Skeletal muscle tissue (tissue), 4 donors: Measurements from ENCODE around the gene CXCL10. TPM values are rescaled to one million over a fixed set of nuclear protein-coding genes. Genes with fewer than 3 reads are reported as not detected.
"Not testable (repeated sequence)": the region's sequence is repeated elsewhere in the genome, so short reads cannot be mapped to it uniquely, and the experiment has no call there.

ENCODE experiments used
- H3K27ac ChIP-seq: one replicate; pipeline ENCODE4 v1.7.0; 2013; ENCODE audit warnings: mild to moderate bottlenecking, low read depth, low read length, inconsistent platforms
- H3K27me3 ChIP-seq, 3 donors: one replicate each; pipeline ENCODE4 v1.7.0; 2013; ENCODE audit warnings: low read length in 3 of 3; ENCODE audit not compliant: control insufficient read depth in 3 of 3, insufficient read depth in 3 of 3
- H3K36me3 ChIP-seq, 3 donors: one replicate each; pipeline ENCODE4 v1.7.0; 2013; ENCODE audit warnings: low read length in 3 of 3; ENCODE audit not compliant: control insufficient read depth in 3 of 3, insufficient read depth in 3 of 3
- H3K4me1 ChIP-seq, 3 donors: one replicate each; pipeline ENCODE4 v1.7.0; 2013; ENCODE audit warnings: low read length in 3 of 3, mild to moderate bottlenecking in 3 of 3; ENCODE audit not compliant: control insufficient read depth in 3 of 3, insufficient read depth in 3 of 3
- H3K4me3 ChIP-seq, 3 donors: one replicate each; pipeline ENCODE4 v1.7.0; 2013; ENCODE audit warnings: low read length in 3 of 3
- H3K9ac ChIP-seq, 3 donors: one replicate each; pipeline ENCODE4 v1.7.0; 2013; ENCODE audit warnings: low read length in 3 of 3, mild to moderate bottlenecking in 3 of 3, moderate library complexity in 2 of 3, low read depth in 1 of 3
- H3K9me3 ChIP-seq, 3 donors: one replicate each; pipeline ENCODE4 v1.7.0; 2013; ENCODE audit warnings: low read length in 3 of 3; ENCODE audit not compliant: control insufficient read depth in 3 of 3
- total RNA-seq: library from RNA; depleted of rRNA; stranded (reverse); fragments of >200 nt; gene quantifications from one replicate; pipeline ENCODE4 v1.2.3, GENCODE V29; 2014
- donor health status: Osteomylitis.

The CXCL10 gene
- total RNA-seq, 1 donor from 2014 or later, result 4.7 TPM

DNA sequence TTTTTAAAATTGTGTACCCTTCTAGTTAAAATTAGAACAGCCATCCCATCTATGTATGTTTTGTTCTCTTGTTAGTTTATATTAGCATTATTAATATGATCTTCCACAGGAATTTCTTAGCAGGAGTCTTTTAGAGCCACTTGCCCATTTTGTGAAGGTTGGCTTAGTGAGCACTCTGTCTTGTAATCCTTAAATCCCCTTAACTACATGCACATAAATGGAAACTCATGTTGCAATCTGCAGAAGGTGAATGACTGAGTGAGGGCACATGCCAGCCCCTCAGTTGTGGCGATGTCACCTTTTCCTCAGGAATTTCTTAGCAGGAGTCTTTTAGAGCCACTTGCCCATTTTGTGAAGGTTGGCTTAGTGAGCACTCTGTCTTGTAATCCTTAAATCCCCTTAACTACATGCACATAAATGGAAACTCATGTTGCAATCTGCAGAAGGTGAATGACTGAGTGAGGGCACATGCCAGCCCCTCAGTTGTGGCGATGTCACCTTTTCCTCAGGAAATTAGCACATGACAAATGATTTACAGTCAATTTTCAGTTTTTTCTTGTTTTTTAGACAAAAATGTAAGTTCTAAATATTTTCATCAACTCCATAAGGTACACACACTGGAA lies 24.7 kb downstream of the CXCL10 start:
- not testable (repeated sequence) for H3K4me1 ChIP-seq, H3K27ac ChIP-seq, H3K27me3 ChIP-seq, H3K4me3 ChIP-seq, H3K36me3 ChIP-seq, H3K9ac ChIP-seq, H3K9me3 ChIP-seq

DNA sequence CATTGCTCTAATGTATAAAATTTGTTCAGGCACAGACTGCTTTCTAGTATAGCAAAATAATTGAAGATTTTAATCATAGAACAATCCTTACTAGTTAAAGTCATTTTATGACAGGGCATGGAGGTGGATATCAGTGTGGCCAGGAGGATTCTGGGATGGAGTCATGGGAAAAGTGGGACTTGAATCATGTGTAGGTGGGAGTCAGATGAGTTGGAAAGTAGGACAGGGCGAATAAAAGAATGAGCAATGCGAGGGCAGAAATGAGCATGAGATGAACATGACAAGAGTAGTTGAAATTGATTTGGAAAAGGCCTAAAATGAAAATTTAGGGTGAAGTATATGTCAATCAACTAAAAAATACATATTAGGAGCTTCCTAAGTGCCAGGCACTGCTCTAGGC lies 25.4 kb downstream of the CXCL10 start:
- Histone ChIP-seq H3K4me1 (no peaks in the 10 kb centered on the region), H3K4me3 (no peak overlapping the region), H3K9ac (no peak overlapping the region), H3K36me3 (no peaks in the 10 kb centered on the region), H3K9me3 (no peaks in the 10 kb centered on the region), H3K27me3 (no peaks in the 10 kb centered on the region), H3K27ac (no peak overlapping the region)

DNA sequence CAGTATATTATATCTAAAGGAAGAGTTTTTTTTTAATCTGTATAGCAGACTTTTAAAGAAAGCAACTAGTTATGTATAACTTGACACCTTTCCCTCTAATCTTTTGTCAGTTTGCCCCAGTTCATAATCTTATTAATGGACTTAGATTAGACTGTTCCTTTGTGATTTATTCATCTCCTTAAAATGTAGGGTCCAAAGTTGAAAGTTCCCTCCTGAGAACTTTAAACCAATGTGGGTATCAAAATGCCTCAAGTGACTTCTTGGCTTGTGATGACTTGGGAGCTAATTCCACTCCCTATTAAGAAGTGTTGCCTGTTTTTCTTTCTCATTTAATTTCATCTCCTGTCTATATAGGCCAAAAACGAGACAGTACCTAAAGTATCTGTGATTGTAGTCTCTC lies 26.2 kb downstream of the CXCL10 start:
- H3K9ac ChIP-seq, result no peak overlapping the region
- no peaks in the 10 kb centered on the region for H3K27me3 ChIP-seq
- H3K4me1 ChIP-seq, result no peaks in the 10 kb centered on the region
- H3K36me3 ChIP-seq, result no peaks in the 10 kb centered on the region
- H3K9me3 ChIP-seq, result no peaks in the 10 kb centered on the region
- H3K27ac ChIP-seq, result no peak overlapping the region
- no peak overlapping the region for H3K4me3 ChIP-seq

DNA sequence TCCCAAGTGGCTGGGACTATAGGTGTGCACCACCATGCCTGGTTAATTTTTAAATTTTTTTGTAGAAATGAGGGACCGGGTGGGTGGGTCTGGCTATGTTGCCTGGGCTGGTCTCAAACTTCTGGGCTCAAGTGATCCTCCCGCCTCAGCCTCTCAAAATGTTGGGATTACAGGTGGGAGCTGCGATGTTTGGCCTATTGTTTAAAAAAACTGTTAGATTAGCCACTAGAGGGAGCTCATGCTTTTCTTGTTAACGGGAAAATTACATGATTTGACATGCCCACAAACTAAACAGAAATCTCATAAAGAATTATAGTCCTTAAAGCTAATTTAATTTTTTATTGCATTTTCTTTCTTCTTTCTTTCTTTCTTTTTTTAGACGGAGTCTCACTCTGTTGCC lies 27.6 kb downstream of the CXCL10 start:
- no peaks in the 10 kb centered on the region for H3K27me3 ChIP-seq
- peaks cover 0 to 3% (median 0%) of the 10 kb centered on the region in 3 donors for H3K4me1 ChIP-seq
- no peak overlapping the region for H3K27ac ChIP-seq
- no peak overlapping the region for H3K9ac ChIP-seq
- H3K9me3 ChIP-seq, result no peaks in the 10 kb centered on the region
- no peaks in the 10 kb centered on the region for H3K36me3 ChIP-seq
- H3K4me3 ChIP-seq, result no peak overlapping the region

DNA sequence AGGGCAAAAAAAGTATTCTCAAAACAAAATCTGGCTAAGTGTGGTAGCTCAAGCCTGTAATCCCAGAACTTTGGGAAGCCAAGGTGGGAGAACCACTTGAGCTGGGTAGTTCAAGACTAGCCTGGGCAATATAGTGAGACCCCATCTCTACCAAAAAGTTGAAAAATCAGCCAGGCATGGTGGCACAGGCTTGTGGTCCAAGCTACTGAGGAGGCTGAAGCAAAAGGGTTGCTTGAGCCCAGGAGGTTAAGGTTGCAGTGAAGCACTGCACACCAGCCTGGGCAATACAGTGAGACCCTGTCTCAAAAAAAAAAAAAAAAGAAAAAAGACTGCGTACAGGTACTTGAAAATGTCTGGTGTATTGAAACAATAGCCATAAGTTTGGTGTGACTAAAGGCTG lies 30.8 kb downstream of the CXCL10 start:
- Histone ChIP-seq H3K4me3 (no peak overlapping the region), H3K27me3 (no peaks in the 10 kb centered on the region), H3K36me3 (no peaks in the 10 kb centered on the region), H3K27ac (no peak overlapping the region), H3K9me3 (no peaks in the 10 kb centered on the region), H3K9ac (no peak overlapping the region), H3K4me1 (peaks cover 10 to 19% (median 17%) of the 10 kb centered on the region in 3 donors)

DNA sequence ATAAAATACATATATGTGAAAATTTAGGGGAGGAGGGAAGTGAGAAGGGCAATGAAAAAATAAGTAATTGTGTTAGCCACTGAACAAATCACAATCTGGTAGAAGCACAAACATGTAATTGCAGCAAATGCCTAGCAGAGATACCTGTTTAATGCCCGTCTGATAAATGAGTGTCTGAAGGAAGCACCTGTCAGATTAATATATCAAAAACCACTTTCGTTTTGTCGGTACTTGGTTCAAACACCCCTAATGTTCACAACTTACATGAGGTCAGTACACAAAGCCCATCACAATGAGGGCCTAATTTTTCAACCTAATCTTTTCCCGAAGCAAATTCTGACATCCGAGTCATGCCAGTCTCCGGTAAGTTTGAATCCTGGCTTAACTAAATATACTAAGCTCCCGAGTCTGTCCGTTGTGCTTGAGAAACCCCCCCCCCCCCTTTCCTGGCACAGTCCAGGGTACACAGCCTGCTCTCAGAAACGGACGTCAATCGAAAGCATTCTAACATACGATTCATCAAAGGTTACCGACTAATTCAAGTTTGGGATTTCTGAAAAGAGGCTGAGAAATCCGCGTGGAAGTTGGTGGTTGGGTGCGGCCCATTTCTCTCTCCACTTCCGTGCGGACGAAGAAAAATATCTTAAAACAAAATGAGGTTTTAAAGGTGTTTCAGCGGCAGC lies 33.3 kb downstream of the CXCL10 start:
- Histone ChIP-seq H3K9me3 (no peaks in the 10 kb centered on the region), H3K36me3 (no peaks in the 10 kb centered on the region), H3K27me3 (no peaks in the 10 kb centered on the region), H3K9ac (peak overlapping the region; percentile 86 to 91 (median 91)), H3K4me3 (peak overlapping the region; percentile 87 to 96 (median 94)), H3K4me1 (peaks cover 10 to 23% (median 17%) of the 10 kb centered on the region in 3 donors), H3K27ac (peak overlapping the region; percentile 77)

DNA sequence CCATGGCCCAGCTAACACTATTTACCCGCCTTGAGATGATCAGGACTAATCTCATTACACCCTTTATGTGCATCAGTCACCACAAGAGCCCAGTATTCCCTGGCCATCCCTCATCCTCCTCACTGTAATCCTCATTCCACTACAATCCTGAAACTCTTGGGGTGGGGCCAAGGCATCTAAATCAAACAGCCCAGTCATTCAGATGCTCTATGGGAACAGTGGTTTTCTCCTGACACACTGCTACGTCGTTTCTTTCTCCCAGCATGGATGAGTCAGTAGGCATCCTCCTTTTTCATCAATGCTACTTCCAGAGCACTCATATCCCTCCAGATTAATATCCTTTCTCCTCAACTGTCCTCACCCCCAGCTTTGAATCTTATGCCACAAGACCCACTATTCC lies 38.2 kb downstream of the CXCL10 start:
- Histone ChIP-seq H3K4me1 (peaks cover 10 to 22% (median 14%) of the 10 kb centered on the region in 3 donors), H3K4me3 (no peak overlapping the region), H3K27me3 (no peaks in the 10 kb centered on the region), H3K27ac (no peak overlapping the region), H3K36me3 (peaks cover 10 to 16% (median 13%) of the 10 kb centered on the region in 3 donors), H3K9me3 (no peaks in the 10 kb centered on the region), H3K9ac (no peak overlapping the region)

DNA sequence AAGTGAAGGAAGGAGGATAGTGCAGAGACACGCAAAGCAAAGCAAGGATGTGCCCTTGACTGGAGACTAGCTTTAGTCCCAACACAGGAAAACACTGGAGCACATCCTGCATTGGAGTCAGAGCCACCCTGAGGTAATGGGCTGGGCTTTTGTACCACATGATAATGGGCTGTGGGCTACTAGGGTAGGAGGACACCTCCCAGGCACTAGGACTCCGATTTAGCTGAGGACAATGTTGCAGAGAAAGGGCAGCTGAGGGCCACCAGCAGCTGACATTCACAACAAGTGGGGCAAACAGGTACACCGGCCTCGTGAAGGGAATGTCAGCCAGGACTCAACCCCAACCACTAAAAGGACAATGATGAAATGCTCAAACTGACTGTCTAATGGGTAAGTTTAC lies 42.7 kb downstream of the CXCL10 start:
- H3K4me3 ChIP-seq, result no peak overlapping the region
- no peak overlapping the region for H3K27ac ChIP-seq
- no peak overlapping the region for H3K9ac ChIP-seq
- H3K27me3 ChIP-seq, result no peaks in the 10 kb centered on the region
- no peaks in the 10 kb centered on the region for H3K4me1 ChIP-seq
- peaks cover 25 to 42% (median 41%) of the 10 kb centered on the region in 3 donors for H3K36me3 ChIP-seq
- H3K9me3 ChIP-seq, result no peaks in the 10 kb centered on the region

DNA sequence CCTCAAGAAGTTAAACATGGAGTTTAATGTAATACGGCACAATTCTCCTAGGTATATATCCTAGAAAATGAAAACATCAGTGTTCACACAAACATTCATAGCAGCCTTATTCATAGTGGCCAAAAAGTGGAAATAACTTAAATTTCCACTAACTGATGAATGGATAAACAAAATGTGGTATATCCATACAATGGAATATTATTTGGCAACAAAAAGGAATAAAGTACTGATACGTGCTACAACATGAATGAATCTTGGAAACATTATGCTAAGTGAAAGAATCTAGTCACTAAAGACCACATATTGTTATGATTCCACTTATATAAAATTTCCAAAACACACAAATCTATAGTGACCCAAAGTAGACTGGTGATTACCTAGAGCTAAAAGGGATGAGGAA lies 47.1 kb downstream of the CXCL10 start:
- H3K4me1 ChIP-seq, result no peaks in the 10 kb centered on the region
- H3K27me3 ChIP-seq, result no peaks in the 10 kb centered on the region
- no peak overlapping the region for H3K4me3 ChIP-seq
- H3K36me3 ChIP-seq, result peaks cover 39 to 74% (median 62%) of the 10 kb centered on the region in 3 donors
- H3K9ac ChIP-seq, result no peak overlapping the region
- H3K9me3 ChIP-seq, result no peaks in the 10 kb centered on the region
- H3K27ac ChIP-seq, result no peak overlapping the region

DNA sequence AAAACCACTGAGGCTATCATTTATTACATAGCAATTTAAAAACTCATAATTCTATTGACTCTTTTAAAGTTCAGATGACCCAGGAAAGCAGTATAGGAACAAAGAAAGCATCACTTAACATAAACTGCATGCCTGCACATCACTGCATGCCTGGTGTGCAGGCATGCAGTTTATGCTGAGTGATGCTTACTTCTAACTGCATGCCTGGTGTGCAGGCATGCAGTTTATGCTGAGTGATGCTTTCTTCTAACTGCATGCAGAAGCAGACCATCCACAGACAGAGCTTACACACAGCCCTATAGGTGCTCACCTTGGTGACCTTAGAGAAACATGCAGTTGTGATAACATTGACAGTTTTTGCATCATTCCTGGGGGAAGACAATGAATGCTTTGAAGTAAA lies 49.5 kb downstream of the CXCL10 start:
- no peak overlapping the region for H3K27ac ChIP-seq
- H3K4me1 ChIP-seq, result no peaks in the 10 kb centered on the region
- H3K4me3 ChIP-seq, result no peak overlapping the region
- no peaks in the 10 kb centered on the region for H3K27me3 ChIP-seq
- H3K9me3 ChIP-seq, result no peaks in the 10 kb centered on the region
- peaks cover 51 to 80% (median 73%) of the 10 kb centered on the region in 3 donors for H3K36me3 ChIP-seq
- H3K9ac ChIP-seq, result no peak overlapping the region
